Trophoblast cell (in vitro differentiated cells and primary cell): Measurements from ENCODE around the gene UIMC1.

Experiments
- DNase-seq, 2 donors: peaks; one replicate each; pipeline ENCODE4 v3.0.0-alpha.2; 2016
- H2AFZ ChIP-seq: 2 replicates; pipeline ENCODE4 v1.6.1; 2013; ENCODE audit warnings: low read length, moderate library complexity, mild to moderate bottlenecking; ENCODE audit not compliant: insufficient read depth, poor library complexity
- H2AK5ac ChIP-seq: 2 replicates; pipeline ENCODE4 v1.6.1; 2013; ENCODE audit warnings: mild to moderate bottlenecking, low read length
- H2BK120ac ChIP-seq: 2 replicates; pipeline ENCODE4 v1.6.1; 2013; ENCODE audit warnings: low read length, mild to moderate bottlenecking, moderate library complexity; ENCODE audit not compliant: insufficient read depth, poor library complexity
- H2BK12ac ChIP-seq: 2 replicates; pipeline ENCODE4 v1.6.1; 2013; ENCODE audit warnings: mild to moderate bottlenecking, low read length, moderate library complexity
- H2BK5ac ChIP-seq: 2 replicates; pipeline ENCODE4 v1.6.1; 2013; ENCODE audit warnings: low read length, low read depth, moderate library complexity, mild to moderate bottlenecking; ENCODE audit not compliant: poor library complexity
- H3K14ac ChIP-seq: 2 replicates; pipeline ENCODE4 v1.6.1; 2013; ENCODE audit warnings: mild to moderate bottlenecking, low read length
- H3K18ac ChIP-seq: 2 replicates; pipeline ENCODE4 v1.6.1; 2013; ENCODE audit warnings: mild to moderate bottlenecking, low read length
- H3K23ac ChIP-seq: 2 replicates; pipeline ENCODE4 v1.6.1; 2013; ENCODE audit warnings: low read length
- H3K27ac ChIP-seq: 2 replicates; pipeline ENCODE4 v1.5.1; 2013; ENCODE audit warnings: low read depth, mild to moderate bottlenecking, inconsistent platforms, low read length, moderate library complexity
- H3K27me3 ChIP-seq: 2 replicates; pipeline ENCODE4 v1.6.1; 2013; ENCODE audit warnings: inconsistent platforms, mild to moderate bottlenecking, low read length, moderate library complexity; ENCODE audit not compliant: insufficient read depth
- H3K36me3 ChIP-seq, 2 experiments: 1 replicate in 1 of 2; 2 replicates in 1 of 2; pipeline ENCODE4 v1.6.1; 2013; ENCODE audit warnings: low read length in 2 of 2, mild to moderate bottlenecking in 2 of 2, moderate library complexity in 1 of 2; ENCODE audit not compliant: insufficient read depth in 2 of 2, control insufficient read depth in 1 of 2
- H3K4ac ChIP-seq: 2 replicates; pipeline ENCODE4 v1.6.1; 2013; ENCODE audit warnings: low read depth, mild to moderate bottlenecking, low read length, moderate library complexity
- H3K4me1 ChIP-seq, 2 experiments: 1 replicate in 1 of 2; 2 replicates in 1 of 2; pipeline ENCODE4 v1.6.1; 2013; ENCODE audit warnings: low read length in 2 of 2, mild to moderate bottlenecking in 2 of 2, moderate library complexity in 1 of 2; ENCODE audit not compliant: insufficient read depth in 2 of 2, control insufficient read depth in 1 of 2
- H3K4me2 ChIP-seq: 2 replicates; pipeline ENCODE4 v1.6.1; 2013; ENCODE audit warnings: inconsistent platforms, mild to moderate bottlenecking, low read length, moderate library complexity
- H3K4me3 ChIP-seq: 2 replicates; pipeline ENCODE4 v1.5.1; 2013; ENCODE audit warnings: mild to moderate bottlenecking, low read depth, low read length, inconsistent platforms
- H3K79me1 ChIP-seq: one replicate; pipeline ENCODE4 v1.6.1; 2013; ENCODE audit warnings: low read length
- H3K79me2 ChIP-seq: 2 replicates; pipeline ENCODE4 v1.6.1; 2013; ENCODE audit warnings: low read length, mild to moderate bottlenecking; ENCODE audit not compliant: control insufficient read depth, insufficient read depth, poor library complexity
- H3K9ac ChIP-seq: 2 replicates; pipeline ENCODE4 v1.6.1; 2013; ENCODE audit warnings: mild to moderate bottlenecking, low read length
- H3K9me3 ChIP-seq: 2 replicates; pipeline ENCODE4 v1.6.1; 2013; ENCODE audit warnings: low read depth, mild to moderate bottlenecking, control low read depth, inconsistent platforms, low read length; ENCODE audit not compliant: insufficient read depth
- H4K12ac ChIP-seq: 2 replicates; pipeline ENCODE4 v1.6.1; 2013; ENCODE audit warnings: low read depth, mild to moderate bottlenecking, low read length, moderate library complexity
- H4K8ac ChIP-seq: 2 replicates; pipeline ENCODE4 v1.6.1; 2013; ENCODE audit warnings: low read depth, mild to moderate bottlenecking, low read length, moderate library complexity
- H4K91ac ChIP-seq: one replicate; pipeline ENCODE4 v1.6.1; 2013; ENCODE audit warnings: low read depth, mild to moderate bottlenecking, low read length, moderate library complexity
- WGBS: extraction: QIAGEN DNeasy Blood & Tissue Kit; methylation state at CpG from one replicate; pipeline ENCODE4 v1.1.7; 2013; ENCODE audit warnings: missing lambda C conversion rate; ENCODE audit not compliant: insufficient read length, insufficient coverage; ENCODE audit errors: extremely low coverage; 5-methylcytosine and 5-hydroxymethylcytosine counted together

The UIMC1 gene

DNA sequence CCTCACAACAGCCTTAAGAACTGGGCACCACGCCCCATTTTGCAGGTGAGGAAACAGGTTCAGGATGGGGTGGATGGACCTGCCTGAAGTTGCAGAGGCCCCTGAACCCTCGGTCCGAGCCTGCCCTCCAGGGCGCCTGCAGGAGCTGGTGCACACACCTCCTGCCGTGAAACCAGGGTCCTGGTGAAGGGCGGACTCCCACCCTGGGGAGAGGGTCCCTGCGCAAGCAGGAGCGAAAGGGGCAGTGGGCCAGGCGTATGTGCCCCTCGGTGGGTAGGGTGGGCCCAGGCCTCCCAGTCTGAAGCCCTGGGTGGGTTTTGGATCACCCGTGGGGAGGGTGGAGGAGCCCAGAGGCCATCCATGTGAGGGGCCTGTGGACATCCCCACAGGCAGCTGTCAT, 145.3 kb downstream of the UIMC1 start:
- no peak overlapping the region for H3K18ac ChIP-seq
- H3K9me3 ChIP-seq = peaks cover 6% of the 10 kb centered on the region
- no peak overlapping the region for H3K14ac ChIP-seq
- H3K4me2 ChIP-seq = no peak overlapping the region
- no peak overlapping the region for H4K12ac ChIP-seq
- H2AFZ ChIP-seq = no peak overlapping the region
- H3K4ac ChIP-seq = no peak overlapping the region
- H3K4me1 ChIP-seq = no peaks in the 10 kb centered on the region
- H3K36me3 ChIP-seq = no peaks in the 10 kb centered on the region
- H2BK5ac ChIP-seq = no peak overlapping the region
- H3K27me3 ChIP-seq = no peaks in the 10 kb centered on the region
- WGBS = no CpG with 5 or more reads among the region's 11 CpGs
- no peak for DNase-seq
- no peak overlapping the region for H3K4me3 ChIP-seq
- H3K9ac ChIP-seq = no peak overlapping the region
- no peak overlapping the region for H2BK12ac ChIP-seq
- H4K91ac ChIP-seq = no peak overlapping the region
- no peak overlapping the region for H2BK120ac ChIP-seq
- H3K27ac ChIP-seq = no peak overlapping the region
- no peak overlapping the region for H2AK5ac ChIP-seq
- H3K79me1 ChIP-seq = no peaks in the 10 kb centered on the region
- no peaks in the 10 kb centered on the region for H3K79me2 ChIP-seq
- H4K8ac ChIP-seq = no peak overlapping the region
- no peak overlapping the region for H3K23ac ChIP-seq

DNA sequence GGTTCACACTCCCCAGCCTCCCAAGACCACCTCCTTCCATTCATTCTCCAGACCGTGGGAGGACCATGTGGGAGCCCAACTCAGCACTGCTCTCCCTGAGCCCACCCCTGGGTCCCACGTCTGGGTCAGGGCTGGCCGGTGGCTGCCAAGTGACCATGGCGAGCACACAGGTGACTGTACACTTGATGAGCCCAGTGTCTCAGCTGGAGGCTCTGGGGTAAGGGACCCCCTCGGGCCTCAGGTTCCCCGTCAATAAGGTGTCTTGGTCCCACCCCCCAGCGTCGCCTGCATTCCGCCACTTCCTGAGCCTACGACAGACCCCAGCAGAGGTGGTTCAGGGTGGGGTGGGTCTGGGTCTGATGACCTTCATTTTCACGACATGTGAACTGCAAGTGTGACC, 146.2 kb downstream of the UIMC1 start:
- H3K27ac ChIP-seq = no peak overlapping the region
- no peak overlapping the region for H3K4me3 ChIP-seq
- H2AFZ ChIP-seq = no peak overlapping the region
- H3K4me2 ChIP-seq = no peak overlapping the region
- H3K4me1 ChIP-seq = no peaks in the 10 kb centered on the region
- H2BK5ac ChIP-seq = no peak overlapping the region
- no peak overlapping the region for H2BK12ac ChIP-seq
- H3K9ac ChIP-seq = no peak overlapping the region
- H3K4ac ChIP-seq = no peak overlapping the region
- DNase-seq = no peak
- H3K14ac ChIP-seq = no peak overlapping the region
- H3K18ac ChIP-seq = no peak overlapping the region
- H4K91ac ChIP-seq = no peak overlapping the region
- H2AK5ac ChIP-seq = no peak overlapping the region
- H3K9me3 ChIP-seq = peaks cover 6% of the 10 kb centered on the region
- no peaks in the 10 kb centered on the region for H3K79me2 ChIP-seq
- no CpG with 5 or more reads among the region's 11 CpGs for WGBS
- no peak overlapping the region for H2BK120ac ChIP-seq
- no peaks in the 10 kb centered on the region for H3K27me3 ChIP-seq
- H3K79me1 ChIP-seq = no peaks in the 10 kb centered on the region
- H3K23ac ChIP-seq = no peak overlapping the region
- no peaks in the 10 kb centered on the region for H3K36me3 ChIP-seq
- no peak overlapping the region for H4K12ac ChIP-seq
- H4K8ac ChIP-seq = no peak overlapping the region

DNA sequence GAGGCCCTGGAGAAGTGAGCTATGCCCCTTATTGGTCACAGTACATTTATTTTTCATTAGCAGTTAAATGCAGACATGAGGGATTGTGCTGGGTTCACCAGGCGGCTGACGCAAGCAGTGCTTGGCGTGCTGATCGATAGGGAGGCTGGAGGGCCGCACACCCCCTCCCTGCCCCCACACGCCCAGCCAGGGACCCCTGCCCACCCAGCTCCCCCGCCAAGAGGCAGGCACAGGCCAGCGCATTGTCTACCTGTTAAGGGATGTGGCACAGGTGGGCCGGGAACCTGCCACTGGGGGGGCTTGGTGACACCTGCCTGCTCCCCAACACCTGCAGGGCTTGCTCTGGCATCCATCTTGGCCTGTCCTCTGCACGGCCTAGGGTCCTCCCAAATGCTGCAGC, 146.7 kb downstream of the UIMC1 start:
- Histone ChIP-seq H4K8ac (no peak overlapping the region), H3K4me2 (no peak overlapping the region), H3K4me1 (no peaks in the 10 kb centered on the region), H4K91ac (no peak overlapping the region), H3K79me2 (no peaks in the 10 kb centered on the region), H2BK120ac (no peak overlapping the region), H3K18ac (no peak overlapping the region), H3K4me3 (no peak overlapping the region), H3K36me3 (no peaks in the 10 kb centered on the region), H3K9me3 (peaks cover 6% of the 10 kb centered on the region), H4K12ac (no peak overlapping the region), H2AFZ (no peak overlapping the region), H3K79me1 (no peaks in the 10 kb centered on the region), H3K9ac (no peak overlapping the region), H2BK12ac (no peak overlapping the region), H3K23ac (no peak overlapping the region), H3K14ac (no peak overlapping the region), H3K4ac (no peak overlapping the region), H3K27ac (no peak overlapping the region), H2AK5ac (no peak overlapping the region), H2BK5ac (no peak overlapping the region), H3K27me3 (no peaks in the 10 kb centered on the region)
- DNase-seq = no peak
- no CpG with 5 or more reads among the region's 10 CpGs for WGBS

DNA sequence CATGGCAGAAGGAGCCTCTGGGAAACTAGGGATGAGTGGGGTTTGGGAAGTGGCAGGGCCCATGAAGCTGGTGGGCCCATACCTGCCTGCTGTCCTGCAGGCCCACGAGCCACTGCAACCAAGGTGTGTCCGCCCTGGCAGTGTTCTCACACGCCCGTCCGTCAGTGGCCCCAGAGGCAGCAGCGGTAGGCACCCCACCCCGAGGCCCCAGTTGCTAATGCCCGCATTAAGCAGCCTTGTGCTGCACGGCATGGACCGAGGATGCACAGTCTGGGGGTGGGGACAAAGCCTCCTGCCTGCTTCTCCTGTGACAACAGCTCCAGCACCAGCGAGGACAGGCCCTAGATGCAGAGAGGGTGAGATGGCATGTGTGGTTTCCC, 148.7 kb downstream of the UIMC1 start:
- H3K4me1 ChIP-seq = no peaks in the 10 kb centered on the region

More for the DNA sequence above, 148.7 kb downstream of the UIMC1 start:
- H2AK5ac ChIP-seq = no peak overlapping the region
- H3K9ac ChIP-seq = no peak overlapping the region
- H3K27me3 ChIP-seq = no peaks in the 10 kb centered on the region
- no peak overlapping the region for H2BK5ac ChIP-seq
- no peak overlapping the region for H3K18ac ChIP-seq
- H3K14ac ChIP-seq = no peak overlapping the region
- H3K4ac ChIP-seq = no peak overlapping the region
- H3K9me3 ChIP-seq = peaks cover 4% of the 10 kb centered on the region
- H2AFZ ChIP-seq = no peak overlapping the region
- H3K4me3 ChIP-seq = no peak overlapping the region
- H3K23ac ChIP-seq = no peak overlapping the region
- WGBS = no CpG with 5 or more reads among the region's 11 CpGs
- H3K36me3 ChIP-seq = no peaks in the 10 kb centered on the region
- no peak overlapping the region for H3K27ac ChIP-seq
- H3K79me1 ChIP-seq = no peaks in the 10 kb centered on the region
- no peak overlapping the region for H4K12ac ChIP-seq
- no peaks in the 10 kb centered on the region for H3K79me2 ChIP-seq
- no peak overlapping the region for H4K91ac ChIP-seq
- DNase-seq = no peak
- H3K4me2 ChIP-seq = no peak overlapping the region
- H2BK120ac ChIP-seq = no peak overlapping the region
- H4K8ac ChIP-seq = no peak overlapping the region
- no peak overlapping the region for H2BK12ac ChIP-seq
